Measurements from ENCODE around the gene LRRC4C. TPM values are rescaled to one million over a fixed set of nuclear protein-coding genes. Genes with fewer than 3 reads are reported as not detected.

LRRC4C gene
- total and polyA plus RNA-seq, 4 donors = 0.33 to 5.3 (median 0.43) TPM

- no peaks in the 10 kb centered on the region for H3K27me3 ChIP-seq (ENCODE audit: control insufficient read depth in 3 of 3, insufficient read depth in 3 of 3, low read length in 2 of 3)
- peaks cover 0 to 2% (median 0%) of the 10 kb centered on the region in 4 donors for H3K9me3 ChIP-seq (ENCODE audit: control insufficient read depth in 4 of 4, insufficient read depth in 3 of 4, low read length in 3 of 4)
- WGBS, 2 donors = 73 to 74% methylated on average over 3 of the region's 3 CpGs
- no peak overlapping the region for H3K4me3 ChIP-seq
- no peak overlapping the region for H3K27ac ChIP-seq (ENCODE audit: low read depth in 1 of 2, low read length in 1 of 2)
- H3K9ac ChIP-seq (ENCODE audit: insufficient read depth in 1 of 2, low read length in 2 of 2) = no peak overlapping the region
- no peaks in the 10 kb centered on the region for H3K4me1 ChIP-seq (ENCODE audit: control insufficient read depth in 5 of 5, insufficient read depth in 5 of 5, low read length in 5 of 5)
- H3K36me3 ChIP-seq (ENCODE audit: control insufficient read depth in 4 of 4, insufficient read depth in 4 of 4, low read length in 4 of 4) = no peaks in the 10 kb centered on the region
- ATAC-seq (ENCODE audit: insufficient read depth, low FRiP score) = no peak
- DNase-seq = no peak
- no peak for TF ChIP-seq CTCF (IDR thresholded peaks at IDR 0.05; ENCODE audit: control extremely low read depth, extremely low read depth)
Measured at GRCh38 chr11:40160418-40160817, 1299.0 kb downstream of the LRRC4C start.

- no peak overlapping the region for H3K27ac ChIP-seq (ENCODE audit: low read depth in 1 of 2, low read length in 1 of 2)
Measured at GRCh38 chr11:40149721-40150120, 1309.7 kb downstream of the LRRC4C start.

GRCh38 chr11:40140560-40140959 lies 1318.9 kb downstream of the LRRC4C start:
- H3K36me3 ChIP-seq (ENCODE audit: control insufficient read depth in 4 of 4, insufficient read depth in 4 of 4, low read length in 4 of 4) = no peaks in the 10 kb centered on the region
- 85 to 87% methylated on average over 5 of the region's 5 CpGs for WGBS, 2 donors
- H3K27me3 ChIP-seq (ENCODE audit: control insufficient read depth in 3 of 3, insufficient read depth in 3 of 3, low read length in 2 of 3) = no peaks in the 10 kb centered on the region
- H3K9ac ChIP-seq (ENCODE audit: insufficient read depth in 1 of 2, low read length in 2 of 2) = no peak overlapping the region
- no peak for DNase-seq
- TF ChIP-seq CTCF (IDR thresholded peaks at IDR 0.05; ENCODE audit: control extremely low read depth, extremely low read depth) = no peak
- H3K27ac ChIP-seq (ENCODE audit: low read depth in 1 of 2, low read length in 1 of 2) = no peak overlapping the region
- no peaks in the 10 kb centered on the region for H3K9me3 ChIP-seq (ENCODE audit: control insufficient read depth in 4 of 4, insufficient read depth in 3 of 4, low read length in 3 of 4)
- ATAC-seq (ENCODE audit: insufficient read depth, low FRiP score) = no peak
- no peak overlapping the region for H3K4me3 ChIP-seq
- peaks cover 0 to 13% (median 0%) of the 10 kb centered on the region in 5 donors for H3K4me1 ChIP-seq (ENCODE audit: control insufficient read depth in 5 of 5, insufficient read depth in 5 of 5, low read length in 5 of 5)

More at GRCh38 chr11:40149721-40150120, 1309.7 kb downstream of the LRRC4C start:
- H3K27me3 ChIP-seq (ENCODE audit: control insufficient read depth in 3 of 3, insufficient read depth in 3 of 3, low read length in 2 of 3) = no peaks in the 10 kb centered on the region
- no peaks in the 10 kb centered on the region for H3K36me3 ChIP-seq (ENCODE audit: control insufficient read depth in 4 of 4, insufficient read depth in 4 of 4, low read length in 4 of 4)
- H3K4me1 ChIP-seq (ENCODE audit: control insufficient read depth in 5 of 5, insufficient read depth in 5 of 5, low read length in 5 of 5) = no peaks in the 10 kb centered on the region
- H3K4me3 ChIP-seq = no peak overlapping the region
- no peak for TF ChIP-seq CTCF (IDR thresholded peaks at IDR 0.05; ENCODE audit: control extremely low read depth, extremely low read depth)
- no peak overlapping the region for H3K9ac ChIP-seq (ENCODE audit: insufficient read depth in 1 of 2, low read length in 2 of 2)
- DNase-seq (no peak), ATAC-seq (ENCODE audit: insufficient read depth, low FRiP score) (no peak)
- H3K9me3 ChIP-seq (ENCODE audit: control insufficient read depth in 4 of 4, insufficient read depth in 3 of 4, low read length in 3 of 4) = peaks cover 0 to 3% (median 1%) of the 10 kb centered on the region in 4 donors

- TF ChIP-seq CTCF (IDR thresholded peaks at IDR 0.05; ENCODE audit: control extremely low read depth, extremely low read depth) = no peak
- ATAC-seq (ENCODE audit: insufficient read depth, low FRiP score) = no peak
- H3K27ac ChIP-seq (ENCODE audit: low read depth in 1 of 2, low read length in 1 of 2) = no peak overlapping the region
- H3K27me3 ChIP-seq (ENCODE audit: control insufficient read depth in 3 of 3, insufficient read depth in 3 of 3, low read length in 2 of 3) = no peaks in the 10 kb centered on the region
- H3K4me1 ChIP-seq (ENCODE audit: control insufficient read depth in 5 of 5, insufficient read depth in 5 of 5, low read length in 5 of 5) = peaks cover 0 to 13% (median 0%) of the 10 kb centered on the region in 5 donors
- H3K36me3 ChIP-seq (ENCODE audit: control insufficient read depth in 4 of 4, insufficient read depth in 4 of 4, low read length in 4 of 4) = no peaks in the 10 kb centered on the region
- H3K9ac ChIP-seq (ENCODE audit: insufficient read depth in 1 of 2, low read length in 2 of 2) = no peak overlapping the region
- H3K9me3 ChIP-seq (ENCODE audit: control insufficient read depth in 4 of 4, insufficient read depth in 3 of 4, low read length in 3 of 4) = no peaks in the 10 kb centered on the region
- 80% methylated on average over 2 of the region's 2 CpGs for WGBS, 2 donors
- peak in 1 of 3 donors; percentile 18 for DNase-seq
- H3K4me3 ChIP-seq = no peak overlapping the region
Measured at GRCh38 chr11:40139536-40139935, 1319.9 kb downstream of the LRRC4C start.

Data from lung (tissue), 12 donors.